ENCODE results near the gene ACAA1. TPM values are rescaled to one million over a fixed set of nuclear protein-coding genes. Genes with fewer than 3 reads are reported as not detected.

The ACAA1 gene
- total RNA-seq, 4 donors from 2014 or later: 48.1 to 69.5 (median 62.5) TPM

- TF ChIP-seq CTCF (IDR thresholded peaks at IDR 0.05): no peak
- no peak for DNase-seq (ENCODE audit: low spot score)
- ATAC-seq (ENCODE audit: low FRiP score): no peak
Observed at GRCh38 chr3:38140326-38141172, 3.6 kb upstream of the ACAA1 start.

- peak; percentile 18 for DNase-seq (ENCODE audit: low spot score)
- ATAC-seq (ENCODE audit: low FRiP score): no peak
- no peak for TF ChIP-seq CTCF (IDR thresholded peaks at IDR 0.05)
Observed at GRCh38 chr3:38139652-38140051, 2.7 kb upstream of the ACAA1 start.

GRCh38 chr3:38139191-38139590, 2.3 kb upstream of the ACAA1 start:
- DNase-seq (ENCODE audit: low spot score): peak; percentile 20
- no peak for ATAC-seq (ENCODE audit: low FRiP score)
- TF ChIP-seq CTCF (IDR thresholded peaks at IDR 0.05): no peak

GRCh38 chr3:38138349-38139190, 1.6 kb upstream of the ACAA1 start, which contains the start of gene MYD88:
Gene MYD88, plus strand, starts transcription at chr3:38138661. Its CDS starts 40 bp downstream, at chr3:38138701.
- peak; percentile 58 for ATAC-seq (ENCODE audit: low FRiP score)
- DNase-seq (ENCODE audit: low spot score): peak; percentile 67
- TF ChIP-seq CTCF (IDR thresholded peaks at IDR 0.05): no peak

- ATAC-seq (ENCODE audit: low FRiP score) (no peak), DNase-seq (ENCODE audit: low spot score) (peak; percentile 27)
Observed at GRCh38 chr3:38137615-38138348, 855 bp upstream of the ACAA1 start.

More at GRCh38 chr3:38137615-38138348, 855 bp upstream of the ACAA1 start:
- no peak for TF ChIP-seq CTCF (IDR thresholded peaks at IDR 0.05)

All from omental fat pad (tissue), 4 donors.